Astrocyte (in vitro differentiated cells and primary cell): ENCODE measurements around the gene DLK2. TPM values are rescaled to one million over a fixed set of nuclear protein-coding genes. Genes with fewer than 3 reads are reported as not detected.
"Not testable (repeated sequence)": the region's sequence is repeated elsewhere in the genome, so short reads cannot be mapped to it uniquely, and the experiment has no call there.

Experiments
- DNase-seq: peaks from one replicate; pipeline ENCODE4 v3.0.0-alpha.2; 2010; ENCODE audit warnings: low read depth
- FAIRE-seq: peaks from 2 replicates; lab custom pipeline; 2011; peaks lifted over from hg19 to GRCh38; lab: Jason Lieb, UNC
- H2AFZ ChIP-seq: 2 replicates; pipeline ENCODE4 v1.6.0; 2012; ENCODE audit warnings: low read depth, low read length, inconsistent platforms
- H3K27ac ChIP-seq: 2 replicates; pipeline ENCODE4 v1.5.1; 2011; ENCODE audit warnings: low read depth, low read length, inconsistent platforms
- H3K27me3 ChIP-seq: 2 replicates; pipeline ENCODE4 v1.6.0; 2011; ENCODE audit warnings: low read length, inconsistent platforms; ENCODE audit not compliant: insufficient read depth
- H3K36me3 ChIP-seq: 2 replicates; pipeline ENCODE4 v1.5.1; 2011; ENCODE audit warnings: low read length, inconsistent platforms; ENCODE audit not compliant: insufficient read depth
- H3K4me1 ChIP-seq: 2 replicates; pipeline ENCODE4 v1.5.1; 2011; ENCODE audit warnings: low read length, inconsistent platforms; ENCODE audit not compliant: insufficient read depth
- H3K4me2 ChIP-seq: 2 replicates; pipeline ENCODE4 v1.6.0; 2012; ENCODE audit warnings: low read length, inconsistent platforms
- H3K4me3 ChIP-seq: 2 replicates; pipeline ENCODE4 v1.5.1; 2011; ENCODE audit warnings: low read depth, mild to moderate bottlenecking, low read length, inconsistent platforms; ENCODE audit not compliant: insufficient read depth
- H3K79me2 ChIP-seq: 2 replicates; pipeline ENCODE4 v1.6.0; 2012; ENCODE audit warnings: mild to moderate bottlenecking, low read length, inconsistent platforms; ENCODE audit not compliant: insufficient read depth
- H3K9ac ChIP-seq: 2 replicates; pipeline ENCODE4 v1.6.0; 2012; ENCODE audit warnings: mild to moderate bottlenecking, low read length, inconsistent platforms
- H3K9me3 ChIP-seq: 2 replicates; pipeline ENCODE4 v1.5.1; 2012; ENCODE audit warnings: low read depth, mild to moderate bottlenecking, low read length, inconsistent platforms; ENCODE audit not compliant: insufficient read depth
- H4K20me1 ChIP-seq: 2 replicates; pipeline ENCODE4 v1.6.0; 2012; ENCODE audit warnings: low read length, inconsistent platforms; ENCODE audit not compliant: insufficient read depth
- H3K27ac Mint-ChIP-seq: one replicate; pipeline ENCODE4 v1.8.0; 2021; ENCODE audit warnings: mild to moderate bottlenecking, mixed read lengths; ENCODE audit not compliant: unreplicated experiment
- H3K27me3 Mint-ChIP-seq: one replicate; pipeline ENCODE4 v1.8.0; 2021; ENCODE audit warnings: low read depth, mixed read lengths; ENCODE audit not compliant: unreplicated experiment
- H3K36me3 Mint-ChIP-seq: one replicate; pipeline ENCODE4 v1.8.0; 2021; ENCODE audit warnings: low read depth, mixed read lengths; ENCODE audit not compliant: unreplicated experiment
- H3K4me1 Mint-ChIP-seq: one replicate; pipeline ENCODE4 v1.8.0; 2021; ENCODE audit warnings: low read depth, mixed read lengths; ENCODE audit not compliant: unreplicated experiment
- H3K4me3 Mint-ChIP-seq: one replicate; pipeline ENCODE4 v1.8.0; 2021; ENCODE audit warnings: mild to moderate bottlenecking, moderate library complexity, mixed read lengths; ENCODE audit not compliant: unreplicated experiment
- H3K9me3 Mint-ChIP-seq: one replicate; pipeline ENCODE4 v1.8.0; 2021; ENCODE audit warnings: mild to moderate bottlenecking, mixed read lengths; ENCODE audit not compliant: unreplicated experiment
- EZH2 ChIP-seq: IDR thresholded peaks from 2 replicates; pipeline ENCODE4 v1.6.1; 2012; ENCODE audit warnings: mild to moderate bottlenecking, low read length, inconsistent platforms; ENCODE audit not compliant: insufficient read depth
- total RNA-seq: library from RNA; stranded (reverse); gene quantifications from 2 replicates; pipeline ENCODE4 v1.2.1, GENCODE V29; 2021
- TF ChIP-seq, protein P1 (sequence below): IDR thresholded peaks from 2 replicates; pipeline ENCODE4 v1.5.1; 2011; ENCODE audit warnings: low read depth, mild to moderate bottlenecking, inconsistent platforms, low read length, moderate library complexity; ENCODE audit not compliant: insufficient read depth

The DLK2 gene
- total RNA-seq, 1 donor from 2014 or later, result 0.68 TPM

DNA sequence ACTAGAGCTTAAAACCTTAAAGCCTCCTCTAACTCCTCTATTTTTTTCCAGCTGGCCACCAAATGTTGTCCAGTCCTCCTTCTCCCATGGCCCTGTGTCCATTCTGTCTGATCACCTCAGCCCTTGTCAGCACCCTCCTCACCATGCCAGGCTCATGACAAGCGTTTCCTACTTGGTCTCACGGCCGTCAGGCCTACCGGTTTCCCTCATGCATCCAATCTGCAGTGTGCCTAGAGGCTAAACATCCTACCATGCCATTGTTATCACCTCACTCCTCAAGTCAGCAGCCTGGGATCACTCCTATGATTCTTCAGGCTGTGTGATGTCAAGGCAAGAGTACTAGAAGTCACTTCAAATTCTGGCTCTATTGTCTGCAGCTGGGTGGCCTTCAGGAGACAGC, 12.4 kb upstream of the DLK2 start:
- Mint-ChIP-seq H3K27ac (no peak overlapping the region), H3K9me3 (no peaks in the 10 kb centered on the region), H3K36me3 (no peaks in the 10 kb centered on the region), H3K27me3 (peaks cover 31% of the 10 kb centered on the region), H3K4me1 (no peaks in the 10 kb centered on the region), H3K4me3 (no peak overlapping the region)
- no peak overlapping the region for H3K4me2 ChIP-seq
- no peaks in the 10 kb centered on the region for H3K79me2 ChIP-seq
- DNase-seq, result no peak
- no peaks in the 10 kb centered on the region for H4K20me1 ChIP-seq
- no peak overlapping the region for H3K9ac ChIP-seq
- no peaks in the 10 kb centered on the region for H3K9me3 ChIP-seq
- no peak for FAIRE-seq
- H3K4me3 ChIP-seq, result no peak overlapping the region
- TF ChIP-seq, protein P1, sequence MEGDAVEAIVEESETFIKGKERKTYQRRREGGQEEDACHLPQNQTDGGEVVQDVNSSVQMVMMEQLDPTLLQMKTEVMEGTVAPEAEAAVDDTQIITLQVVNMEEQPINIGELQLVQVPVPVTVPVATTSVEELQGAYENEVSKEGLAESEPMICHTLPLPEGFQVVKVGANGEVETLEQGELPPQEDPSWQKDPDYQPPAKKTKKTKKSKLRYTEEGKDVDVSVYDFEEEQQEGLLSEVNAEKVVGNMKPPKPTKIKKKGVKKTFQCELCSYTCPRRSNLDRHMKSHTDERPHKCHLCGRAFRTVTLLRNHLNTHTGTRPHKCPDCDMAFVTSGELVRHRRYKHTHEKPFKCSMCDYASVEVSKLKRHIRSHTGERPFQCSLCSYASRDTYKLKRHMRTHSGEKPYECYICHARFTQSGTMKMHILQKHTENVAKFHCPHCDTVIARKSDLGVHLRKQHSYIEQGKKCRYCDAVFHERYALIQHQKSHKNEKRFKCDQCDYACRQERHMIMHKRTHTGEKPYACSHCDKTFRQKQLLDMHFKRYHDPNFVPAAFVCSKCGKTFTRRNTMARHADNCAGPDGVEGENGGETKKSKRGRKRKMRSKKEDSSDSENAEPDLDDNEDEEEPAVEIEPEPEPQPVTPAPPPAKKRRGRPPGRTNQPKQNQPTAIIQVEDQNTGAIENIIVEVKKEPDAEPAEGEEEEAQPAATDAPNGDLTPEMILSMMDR, result no peak
- no peak for TF ChIP-seq EZH2
- H3K4me1 ChIP-seq, result no peaks in the 10 kb centered on the region
- H3K36me3 ChIP-seq, result no peaks in the 10 kb centered on the region
- peaks cover 18% of the 10 kb centered on the region for H3K27me3 ChIP-seq
- H3K27ac ChIP-seq, result no peak overlapping the region
- H2AFZ ChIP-seq, result no peak overlapping the region

DNA sequence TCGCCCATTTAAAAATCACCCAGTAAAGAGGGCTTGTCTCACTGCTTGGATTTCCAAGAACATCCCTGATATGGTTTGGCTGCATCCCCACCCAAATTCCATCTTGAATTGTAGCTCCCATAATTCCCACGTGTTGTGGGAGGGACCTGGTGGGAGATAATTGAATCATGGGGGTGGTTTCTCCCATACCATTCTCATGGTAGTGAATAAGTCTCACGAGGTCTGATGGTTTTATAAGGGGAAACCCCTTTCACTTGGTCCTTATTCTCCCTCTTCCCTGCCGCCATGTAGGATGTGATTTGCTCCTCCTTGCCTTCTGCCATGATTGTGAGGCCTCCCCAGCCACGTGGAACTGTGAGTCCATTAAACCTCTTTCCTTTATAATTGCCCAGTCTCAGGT, 11.9 kb upstream of the DLK2 start:
- not testable (repeated sequence) for H3K4me1 Mint-ChIP-seq, H3K27ac Mint-ChIP-seq, H3K36me3 Mint-ChIP-seq, H3K9ac ChIP-seq, H3K27ac ChIP-seq, H3K4me3 Mint-ChIP-seq, FAIRE-seq, H4K20me1 ChIP-seq, H3K9me3 Mint-ChIP-seq, H3K4me3 ChIP-seq, H3K79me2 ChIP-seq, H3K9me3 ChIP-seq, H2AFZ ChIP-seq, H3K4me1 ChIP-seq, H3K4me2 ChIP-seq, H3K36me3 ChIP-seq, DNase-seq
- H3K27me3 Mint-ChIP-seq, result peaks cover 34% of the 10 kb centered on the region
- H3K27me3 ChIP-seq, result peaks cover 23% of the 10 kb centered on the region

DNA sequence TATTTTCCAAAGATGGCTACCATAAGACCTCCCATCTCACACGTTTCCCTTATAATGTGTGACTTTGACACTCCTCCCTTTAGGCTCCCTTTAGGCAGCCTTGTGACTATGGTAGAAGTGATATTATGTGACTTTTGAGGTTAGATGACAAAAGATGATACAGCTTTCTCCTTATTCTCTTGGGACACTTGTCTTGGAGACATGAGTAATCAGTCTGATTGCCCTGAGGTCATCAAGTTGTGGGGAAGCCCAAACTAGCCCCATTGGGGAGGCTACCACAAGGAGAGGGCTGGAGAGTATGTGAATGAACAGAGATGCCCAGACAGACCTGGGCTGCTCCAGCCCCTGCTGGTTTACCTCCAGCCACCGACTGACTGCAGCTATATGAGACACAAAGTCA, 10.6 kb upstream of the DLK2 start:
- Mint-ChIP-seq H3K36me3 (no peaks in the 10 kb centered on the region), H3K9me3 (no peaks in the 10 kb centered on the region), H3K4me1 (no peaks in the 10 kb centered on the region), H3K27me3 (peaks cover 44% of the 10 kb centered on the region), H3K27ac (no peak overlapping the region), H3K4me3 (no peak overlapping the region)
- no peaks in the 10 kb centered on the region for H3K4me1 ChIP-seq
- H3K36me3 ChIP-seq, result no peaks in the 10 kb centered on the region
- TF ChIP-seq, protein P1, result no peak
- TF ChIP-seq EZH2, result no peak
- no peaks in the 10 kb centered on the region for H4K20me1 ChIP-seq
- H3K27ac ChIP-seq, result no peak overlapping the region
- H3K9ac ChIP-seq, result no peak overlapping the region
- no peak for FAIRE-seq
- no peak overlapping the region for H3K4me2 ChIP-seq
- no peaks in the 10 kb centered on the region for H3K9me3 ChIP-seq
- no peaks in the 10 kb centered on the region for H3K79me2 ChIP-seq
- no peak overlapping the region for H2AFZ ChIP-seq
- no peak overlapping the region for H3K4me3 ChIP-seq
- DNase-seq, result no peak
- peaks cover 18% of the 10 kb centered on the region for H3K27me3 ChIP-seq
